Measurements from ENCODE around the gene SHOX. TPM values are rescaled to one million over a fixed set of nuclear protein-coding genes. Genes with fewer than 3 reads are reported as not detected.
"Not testable (repeated sequence)": the region's sequence is repeated elsewhere in the genome, so short reads cannot be mapped to it uniquely, and the experiment has no call there.

The SHOX gene
- total RNA-seq, 4 donors from 2014 or later, result not detected

GRCh38 chrX:650811-651210, 20.2 kb downstream of the SHOX start:
- no peaks in the 10 kb centered on the region for H3K4me1 ChIP-seq
- no peak overlapping the region for H3K4me3 ChIP-seq (replicated peaks in 1 of 3)
- no peak overlapping the region for H3K27ac ChIP-seq
- WGBS, 2 donors, result 78 to 81% methylated on average over 13 of the region's 13 CpGs
- TF ChIP-seq POLR2A (IDR thresholded peaks at IDR 0.05), result no peak
- TF ChIP-seq, protein P1, sequence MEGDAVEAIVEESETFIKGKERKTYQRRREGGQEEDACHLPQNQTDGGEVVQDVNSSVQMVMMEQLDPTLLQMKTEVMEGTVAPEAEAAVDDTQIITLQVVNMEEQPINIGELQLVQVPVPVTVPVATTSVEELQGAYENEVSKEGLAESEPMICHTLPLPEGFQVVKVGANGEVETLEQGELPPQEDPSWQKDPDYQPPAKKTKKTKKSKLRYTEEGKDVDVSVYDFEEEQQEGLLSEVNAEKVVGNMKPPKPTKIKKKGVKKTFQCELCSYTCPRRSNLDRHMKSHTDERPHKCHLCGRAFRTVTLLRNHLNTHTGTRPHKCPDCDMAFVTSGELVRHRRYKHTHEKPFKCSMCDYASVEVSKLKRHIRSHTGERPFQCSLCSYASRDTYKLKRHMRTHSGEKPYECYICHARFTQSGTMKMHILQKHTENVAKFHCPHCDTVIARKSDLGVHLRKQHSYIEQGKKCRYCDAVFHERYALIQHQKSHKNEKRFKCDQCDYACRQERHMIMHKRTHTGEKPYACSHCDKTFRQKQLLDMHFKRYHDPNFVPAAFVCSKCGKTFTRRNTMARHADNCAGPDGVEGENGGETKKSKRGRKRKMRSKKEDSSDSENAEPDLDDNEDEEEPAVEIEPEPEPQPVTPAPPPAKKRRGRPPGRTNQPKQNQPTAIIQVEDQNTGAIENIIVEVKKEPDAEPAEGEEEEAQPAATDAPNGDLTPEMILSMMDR (IDR thresholded peaks at IDR 0.05), result no peak
- no peak for DNase-seq
- no peaks in the 10 kb centered on the region for H3K9me3 ChIP-seq
- H3K27me3 ChIP-seq, result no peaks in the 10 kb centered on the region
- intact Hi-C loops (cut with DNase I), result no loop called here
- no peaks in the 10 kb centered on the region for H3K36me3 ChIP-seq

- H3K27me3 ChIP-seq; H3K36me3 ChIP-seq; DNase-seq; H3K4me1 ChIP-seq; intact Hi-C loops (cut with DNase I); H3K27ac ChIP-seq; H3K4me3 ChIP-seq (replicated peaks in 1 of 3); H3K9me3 ChIP-seq: not testable (repeated sequence)
- WGBS, 2 donors, result 85 to 88% methylated on average over 25 of the region's 25 CpGs
Measured at GRCh38 chrX:651922-652321, 21.3 kb downstream of the SHOX start.

DNA sequence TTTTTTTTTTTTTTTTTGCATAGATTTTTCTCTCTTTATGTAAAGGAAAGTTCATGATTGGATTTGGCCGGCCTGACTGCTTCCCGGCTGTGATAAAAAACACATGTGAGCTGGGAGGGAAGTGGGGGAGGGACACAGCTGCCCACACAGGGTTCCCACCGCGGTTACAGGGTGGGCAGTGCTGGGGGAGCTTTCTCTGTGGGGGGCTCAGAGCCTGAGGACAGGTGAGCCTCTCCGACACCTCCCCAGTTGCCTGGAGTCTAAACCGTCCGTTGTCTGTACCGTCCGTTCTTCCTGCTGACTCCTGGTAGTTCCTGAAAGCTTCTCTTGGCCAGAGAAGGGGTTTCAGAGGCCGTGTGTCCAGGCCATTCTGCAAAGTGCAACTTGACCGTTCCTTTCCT, 21.8 kb downstream of the SHOX start:
- H3K9me3 ChIP-seq, result no peaks in the 10 kb centered on the region
- no peak overlapping the region for H3K4me3 ChIP-seq (replicated peaks in 1 of 3)
- no peaks in the 10 kb centered on the region for H3K4me1 ChIP-seq
- TF ChIP-seq POLR2A (IDR thresholded peaks at IDR 0.05), result no peak
- TF ChIP-seq, protein P1 (IDR thresholded peaks at IDR 0.05), result no peak
- H3K27me3 ChIP-seq, result no peaks in the 10 kb centered on the region
- H3K27ac ChIP-seq, result no peak overlapping the region
- H3K36me3 ChIP-seq, result no peaks in the 10 kb centered on the region
- intact Hi-C loops (cut with DNase I), result no loop called here
- WGBS, 2 donors, result 31 to 39% methylated on average over 11 of the region's 11 CpGs
- no peak for DNase-seq

GRCh38 chrX:653306-653705, 22.7 kb downstream of the SHOX start:
- WGBS, 2 donors, result 66 to 67% methylated on average over 4 of the region's 4 CpGs
- H3K36me3 ChIP-seq, result no peaks in the 10 kb centered on the region
- no peaks in the 10 kb centered on the region for H3K27me3 ChIP-seq
- H3K4me3 ChIP-seq (replicated peaks in 1 of 3), result no peak overlapping the region
- intact Hi-C loops (cut with DNase I), result no loop called here
- no peaks in the 10 kb centered on the region for H3K4me1 ChIP-seq
- no peak overlapping the region for H3K27ac ChIP-seq
- DNase-seq, result no peak
- TF ChIP-seq POLR2A (IDR thresholded peaks at IDR 0.05), result no peak
- TF ChIP-seq, protein P1 (IDR thresholded peaks at IDR 0.05), result no peak
- H3K9me3 ChIP-seq, result no peaks in the 10 kb centered on the region

DNA sequence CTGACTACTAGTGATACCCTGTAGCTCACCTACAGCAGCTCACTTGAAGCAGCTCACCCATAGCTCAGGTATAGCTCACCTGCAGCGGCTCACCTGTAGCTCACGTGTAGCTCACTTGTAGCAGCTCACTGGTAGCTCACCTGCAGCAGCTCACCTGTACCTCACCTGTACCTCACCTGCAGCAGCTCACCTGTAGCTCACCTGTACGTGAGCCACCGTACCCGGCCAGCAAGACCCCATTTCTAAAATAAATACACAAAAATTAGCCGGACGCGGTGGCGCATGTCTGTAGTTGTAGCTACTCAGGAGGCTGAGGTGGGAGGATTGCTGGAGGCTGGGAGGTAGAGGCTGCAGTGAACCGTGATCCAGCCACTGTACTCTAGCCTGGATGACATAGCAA, 30.6 kb downstream of the SHOX start:
- TF ChIP-seq, protein P1 (IDR thresholded peaks at IDR 0.05), result no peak
- no peak for TF ChIP-seq POLR2A (IDR thresholded peaks at IDR 0.05)
- WGBS, 2 donors, result 90 to 98% methylated on average over 9 to 10 of the region's 10 CpGs
- Histone ChIP-seq H3K27me3 (no peaks in the 10 kb centered on the region), H3K36me3 (no peaks in the 10 kb centered on the region), H3K27ac (no peak overlapping the region), H3K9me3 (no peaks in the 10 kb centered on the region), H3K4me1 (no peaks in the 10 kb centered on the region), H3K4me3 (replicated peaks in 1 of 3) (no peak overlapping the region)
- DNase-seq, result no peak
- intact Hi-C loops (cut with DNase I), result no loop called here

- TF ChIP-seq POLR2A (IDR thresholded peaks at IDR 0.05), result no peak
- TF ChIP-seq, protein P1 (IDR thresholded peaks at IDR 0.05), result no peak
- DNase-seq, result no peak
- H3K27ac ChIP-seq, result no peak overlapping the region
- no peaks in the 10 kb centered on the region for H3K4me1 ChIP-seq
- H3K36me3 ChIP-seq, result no peaks in the 10 kb centered on the region
- H3K9me3 ChIP-seq, result no peaks in the 10 kb centered on the region
- intact Hi-C loops (cut with DNase I), result no loop called here
- H3K27me3 ChIP-seq, result no peaks in the 10 kb centered on the region
- no peak overlapping the region for H3K4me3 ChIP-seq (replicated peaks in 1 of 3)
- WGBS, 2 donors, result 83 to 89% methylated on average over 20 of the region's 20 CpGs
Measured at GRCh38 chrX:662126-662525, 31.5 kb downstream of the SHOX start.

All from thyroid gland (tissue), 4 donors.